Glomerular visceral epithelial cell (primary cell): Measurements from ENCODE around the gene PRDM4.
A peak's percentile ranks its signal among the peaks of the same experiment; 100 is the strongest.

Source experiments
- DNase-seq: peaks from one replicate; pipeline ENCODE4 v3.0.0-alpha.2; 2016; ENCODE audit errors: extremely low spot score

The PRDM4 gene, protein sequence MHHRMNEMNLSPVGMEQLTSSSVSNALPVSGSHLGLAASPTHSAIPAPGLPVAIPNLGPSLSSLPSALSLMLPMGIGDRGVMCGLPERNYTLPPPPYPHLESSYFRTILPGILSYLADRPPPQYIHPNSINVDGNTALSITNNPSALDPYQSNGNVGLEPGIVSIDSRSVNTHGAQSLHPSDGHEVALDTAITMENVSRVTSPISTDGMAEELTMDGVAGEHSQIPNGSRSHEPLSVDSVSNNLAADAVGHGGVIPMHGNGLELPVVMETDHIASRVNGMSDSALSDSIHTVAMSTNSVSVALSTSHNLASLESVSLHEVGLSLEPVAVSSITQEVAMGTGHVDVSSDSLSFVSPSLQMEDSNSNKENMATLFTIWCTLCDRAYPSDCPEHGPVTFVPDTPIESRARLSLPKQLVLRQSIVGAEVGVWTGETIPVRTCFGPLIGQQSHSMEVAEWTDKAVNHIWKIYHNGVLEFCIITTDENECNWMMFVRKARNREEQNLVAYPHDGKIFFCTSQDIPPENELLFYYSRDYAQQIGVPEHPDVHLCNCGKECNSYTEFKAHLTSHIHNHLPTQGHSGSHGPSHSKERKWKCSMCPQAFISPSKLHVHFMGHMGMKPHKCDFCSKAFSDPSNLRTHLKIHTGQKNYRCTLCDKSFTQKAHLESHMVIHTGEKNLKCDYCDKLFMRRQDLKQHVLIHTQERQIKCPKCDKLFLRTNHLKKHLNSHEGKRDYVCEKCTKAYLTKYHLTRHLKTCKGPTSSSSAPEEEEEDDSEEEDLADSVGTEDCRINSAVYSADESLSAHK

DNA sequence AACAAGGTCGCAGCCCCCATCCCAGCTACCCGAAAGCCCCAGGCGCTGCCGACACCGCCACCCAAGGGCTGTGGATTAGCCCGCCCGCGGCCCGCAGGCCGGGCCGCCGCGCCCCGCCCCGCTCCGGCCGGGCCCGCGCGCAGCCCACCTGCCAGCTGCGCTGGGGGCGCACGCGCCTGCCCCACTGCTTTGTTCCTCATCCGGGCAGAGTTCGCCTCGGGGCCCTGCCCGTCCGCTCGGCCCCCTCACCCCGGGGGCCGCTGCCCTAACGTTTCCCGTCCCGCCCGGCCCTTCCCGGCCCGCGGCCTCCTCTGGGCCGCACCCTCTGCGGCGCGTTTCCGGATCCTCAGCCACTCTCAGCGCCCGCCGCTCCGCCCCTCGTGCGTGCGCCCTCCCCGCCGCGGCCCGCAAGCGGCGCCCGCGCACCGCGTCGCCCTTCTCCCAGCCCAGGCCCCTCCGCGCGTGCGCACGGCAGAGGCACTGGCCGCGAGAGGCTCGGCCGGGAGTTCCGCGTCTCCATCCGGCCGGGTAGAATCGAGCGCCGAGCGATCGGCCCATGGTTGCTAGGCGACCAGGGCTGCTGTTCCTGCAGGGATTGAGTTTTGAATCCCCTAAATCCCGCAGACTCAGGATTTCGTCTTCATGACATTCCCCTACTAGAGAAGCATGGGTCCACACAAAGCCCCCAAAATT, at the start of gene PRDM4:
Gene PRDM4, minus strand, starts transcription at position 329 of the 693 bp plus-strand sequence. CDS start 622 bp downstream, outside the sequence.
- DNase-seq = peak; percentile 95

GRCh38 chr12:107807471-107808150, 46.7 kb upstream of the PRDM4 start:
- DNase-seq = no peak

GRCh38 chr12:107805488-107806180, 44.7 kb upstream of the PRDM4 start:
- DNase-seq = no peak

GRCh38 chr12:107803092-107803491, 42.2 kb upstream of the PRDM4 start:
- DNase-seq = no peak

- DNase-seq = peak; percentile 7
Measured at GRCh38 chr12:107801150-107801549, 40.2 kb upstream of the PRDM4 start.

GRCh38 chr12:107798580-107798979, 37.6 kb upstream of the PRDM4 start:
- no peak for DNase-seq

DNA sequence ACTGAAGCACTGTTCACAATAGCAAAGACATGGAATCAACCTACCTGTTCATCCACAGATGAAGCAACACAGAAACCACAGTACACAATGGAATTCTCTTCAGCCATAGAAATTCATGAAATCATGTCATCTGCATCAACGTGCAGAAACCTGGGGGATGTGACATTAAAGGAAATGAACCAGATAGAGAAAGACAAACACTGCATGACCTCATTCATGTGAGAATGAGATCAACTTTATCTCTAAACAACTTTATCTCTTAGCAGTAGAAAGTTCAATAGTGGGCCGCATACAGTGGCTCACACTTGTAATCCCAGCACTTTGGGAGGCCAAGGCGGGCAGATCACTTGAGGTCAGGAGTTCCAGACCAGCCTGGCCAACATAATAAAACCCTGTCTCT, 33.5 kb upstream of the PRDM4 start:
- no peak for DNase-seq

GRCh38 chr12:107791465-107792089, 30.6 kb upstream of the PRDM4 start:
- DNase-seq = no peak

- no peak for DNase-seq
Measured at GRCh38 chr12:107788690-107789458, 27.9 kb upstream of the PRDM4 start.

DNA sequence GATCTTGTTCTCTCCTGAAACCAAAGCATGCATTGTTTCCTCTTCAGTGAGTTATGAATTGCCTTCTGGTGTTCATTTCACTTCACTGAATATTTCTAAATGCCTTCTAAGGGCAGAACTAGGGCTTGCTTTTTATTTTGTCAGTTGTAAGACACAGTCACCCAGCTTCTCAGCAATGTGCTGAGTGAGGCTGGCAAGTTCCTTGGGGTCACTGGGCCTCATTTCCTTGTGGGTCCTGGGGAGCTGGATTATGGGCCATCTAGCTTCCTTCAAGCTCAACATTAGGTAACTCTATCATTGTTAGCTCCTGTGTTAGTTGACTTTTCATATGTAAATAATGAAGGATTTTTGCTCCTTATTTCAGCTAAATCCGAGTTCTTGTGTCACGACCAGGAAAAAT, 27.3 kb upstream of the PRDM4 start:
- no peak for DNase-seq

- DNase-seq = no peak
Measured at GRCh38 chr12:107783406-107784376, 22.8 kb upstream of the PRDM4 start.

DNA sequence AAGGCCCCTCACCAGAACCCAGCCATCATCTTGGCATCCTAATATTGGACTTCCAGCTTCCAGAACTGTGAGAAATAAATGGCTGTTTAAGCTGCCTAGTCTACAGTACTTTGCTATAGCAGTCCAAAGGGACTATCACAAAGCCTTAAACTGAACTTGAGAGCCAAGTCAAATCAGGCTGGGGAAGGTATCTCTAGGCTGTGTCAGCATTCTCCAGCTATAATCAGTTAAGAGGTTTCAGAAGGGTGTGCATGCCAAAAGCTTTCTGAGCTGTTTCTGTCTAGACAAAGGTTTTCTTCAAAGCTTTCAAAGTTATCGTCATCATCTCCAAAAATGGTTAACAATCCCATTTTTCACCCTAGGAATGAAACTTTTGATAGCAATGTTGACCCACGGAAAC, 21.1 kb upstream of the PRDM4 start:
- no peak for DNase-seq

GRCh38 chr12:107780298-107780697, 19.4 kb upstream of the PRDM4 start:
- DNase-seq = no peak

DNA sequence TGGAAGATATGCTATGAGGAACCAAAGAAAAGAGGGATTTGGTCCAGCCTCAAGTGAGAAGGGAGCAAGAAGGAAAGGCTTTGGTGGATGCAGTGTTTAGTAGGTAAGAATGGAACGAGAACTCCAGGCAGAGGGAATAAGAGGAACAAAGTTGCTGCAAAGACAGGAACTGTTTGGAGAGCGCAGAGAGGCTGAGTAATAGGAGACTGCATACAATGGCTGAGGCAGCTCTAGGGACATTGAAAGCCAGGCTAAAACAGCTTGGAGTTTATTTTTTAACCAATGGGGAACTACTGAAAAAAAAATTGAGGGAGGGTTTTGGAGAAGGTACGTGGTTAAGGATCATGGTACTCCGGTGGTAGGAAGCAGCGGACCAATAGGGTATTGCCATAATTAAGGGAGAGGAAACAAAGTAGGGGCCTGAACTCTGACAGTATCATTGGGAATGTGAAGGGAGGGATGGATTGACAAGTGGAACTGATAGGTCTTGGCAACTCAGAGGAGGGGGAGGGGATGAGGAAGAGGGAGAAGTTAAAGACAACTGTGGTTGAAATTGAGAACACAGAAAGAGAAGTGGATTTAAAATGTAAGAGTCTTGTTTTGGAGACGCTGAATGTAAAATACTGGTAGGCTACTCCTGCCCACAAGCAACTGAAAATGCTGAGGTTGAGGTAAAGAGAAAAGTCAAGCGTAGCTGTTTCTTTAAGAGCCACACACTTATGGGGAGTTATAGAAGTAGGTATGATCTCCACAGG, 18.3 kb upstream of the PRDM4 start:
- no peak for DNase-seq

DNA sequence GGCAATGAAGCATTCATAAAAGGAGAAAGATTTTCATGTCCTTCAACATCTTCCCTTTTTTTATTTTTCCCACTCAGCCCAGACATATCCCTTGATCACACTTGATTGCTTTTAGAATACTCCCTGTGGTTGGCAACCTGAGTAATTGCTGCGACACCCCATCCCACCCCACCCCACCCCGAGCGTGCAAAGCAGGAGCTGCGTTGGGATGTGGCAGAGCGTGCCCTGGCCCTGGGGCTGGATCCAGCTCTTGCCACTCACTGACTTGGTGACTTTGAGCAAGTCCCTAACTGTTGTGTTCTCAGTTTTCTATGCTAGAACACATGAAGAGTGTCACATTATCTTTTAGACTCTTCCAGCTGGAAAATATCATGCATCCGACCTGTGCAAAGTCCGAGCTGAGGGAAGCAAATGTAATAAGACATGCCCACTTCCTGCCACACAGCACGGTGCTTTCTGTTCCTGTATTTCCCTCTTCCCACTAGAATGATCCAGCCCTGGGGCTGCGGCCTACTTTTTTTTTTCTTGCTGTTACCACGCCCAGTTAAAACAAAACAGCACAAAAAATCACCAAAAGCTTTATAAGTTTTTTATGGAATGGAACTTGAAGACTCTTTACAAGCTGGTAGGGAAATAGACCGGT, 17.6 kb upstream of the PRDM4 start:
- DNase-seq = peak; percentile 6

DNA sequence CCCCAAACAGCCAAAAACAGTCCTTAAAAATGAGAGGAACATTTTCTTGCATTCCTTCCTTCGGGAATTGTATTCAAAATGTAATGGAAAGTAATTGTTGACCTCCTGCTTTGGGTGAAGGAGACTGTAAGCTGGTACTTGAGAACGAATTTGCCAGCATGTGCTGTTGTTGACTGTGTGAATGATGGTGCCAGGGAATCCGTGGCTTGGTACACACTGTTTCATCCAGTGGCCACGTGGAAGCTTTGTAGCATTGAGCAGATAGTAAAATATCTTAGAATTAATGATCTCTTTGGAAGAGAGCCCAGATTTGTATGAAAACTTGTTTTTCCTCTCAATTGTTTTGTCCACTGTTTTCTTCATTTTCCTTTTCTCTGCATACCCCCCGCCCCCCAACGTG, 15.2 kb upstream of the PRDM4 start:
- DNase-seq = no peak

DNA sequence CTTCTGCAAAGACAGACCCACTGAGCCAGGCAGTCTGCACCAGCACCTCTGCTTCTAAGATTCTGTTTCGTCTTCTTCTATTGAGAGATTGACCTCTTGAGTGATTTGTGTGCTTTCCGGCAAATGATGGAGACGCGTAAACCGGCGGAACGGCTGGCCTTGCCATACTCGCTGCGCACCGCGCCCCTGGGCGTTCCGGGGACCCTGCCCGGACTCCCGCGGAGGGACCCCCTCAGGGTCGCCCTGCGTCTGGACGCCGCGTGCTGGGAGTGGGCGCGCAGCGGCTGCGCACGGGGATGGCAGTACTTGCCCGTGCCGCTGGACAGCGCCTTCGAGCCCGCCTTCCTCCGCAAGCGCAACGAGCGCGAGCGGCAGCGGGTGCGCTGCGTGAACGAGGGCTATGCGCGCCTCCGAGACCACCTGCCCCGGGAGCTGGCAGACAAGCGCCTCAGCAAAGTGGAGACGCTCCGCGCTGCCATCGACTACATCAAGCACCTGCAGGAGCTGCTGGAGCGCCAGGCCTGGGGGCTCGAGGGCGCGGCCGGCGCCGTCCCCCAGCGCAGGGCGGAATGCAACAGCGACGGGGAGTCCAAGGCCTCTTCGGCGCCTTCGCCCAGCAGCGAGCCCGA, 14.3 kb upstream of the PRDM4 start:
- DNase-seq = no peak
